Spleen (tissue), 7 donors: ENCODE measurements around the gene CHST8.

ENCODE experiments used
- CTCF ChIP-seq, 11 experiments: fragments of 200-600 bp in 7 of 11; fragments of 450-650 bp in 4 of 11; sonication (generic) in 4 of 11; IDR thresholded peaks in 8 of 11; conservative IDR thresholded peaks in 3 of 11; 1 replicate in 7 of 11; 2 replicates in 4 of 11; pipeline versions ENCODE4 v1.4.0 to v1.8.0; 2016 to 2021; ENCODE audit warnings: antibody characterized with exemption in 11 of 11, inconsistent platforms in 4 of 11, mild to moderate bottlenecking in 1 of 11
- POLR2A ChIP-seq, 3 donors: fragments of 450-650 bp; IDR thresholded peaks; one replicate each; pipeline ENCODE4 v1.5.1; 2017; ENCODE audit warnings: antibody characterized with exemption in 3 of 3, mild to moderate bottlenecking in 1 of 3
- POLR2AphosphoS5 ChIP-seq, 3 donors: sonication (generic); formaldehyde crosslinking; IDR thresholded peaks; one replicate each; pipeline ENCODE4 v1.5.1; 2017; ENCODE audit warnings: antibody characterized with exemption in 3 of 3
- donor health status: DM: no; HTN: no; CAD: no; lungs with moderate emphysema.
- donor health status: DM: no; HTN: no; CAD: no.
- donor health status: DM: no; HTN: no; CAD: no.

- TF ChIP-seq CTCF (IDR thresholded peaks at IDR 0.05 in 8 of 11, conservative IDR thresholded peaks at IDR 0.05 in 3 of 11), result no peak
- TF ChIP-seq POLR2A (IDR thresholded peaks at IDR 0.05), result no peak
- TF ChIP-seq POLR2AphosphoS5 (IDR thresholded peaks at IDR 0.05), result no peak
Measured at GRCh38 chr19:33799476-33799875, 177.7 kb downstream of the CHST8 start.
